DND-41 (cell line): ENCODE measurements around the gene PIK3R3.

Source experiments
- ATAC-seq: fragments of 200-7000 bp; cut with Tn5 transposase; 3 replicates; pipeline ENCODE4 v1.9.1; 2021; ENCODE audit warnings: low read depth; ENCODE audit not compliant: insufficient read depth
- DNase-seq: peaks from one replicate; pipeline ENCODE4 v3.0.0-alpha.2; 2020
- H2AFZ ChIP-seq: 2 replicates; pipeline ENCODE4 v1.6.0; 2012; ENCODE audit warnings: low read depth, low read length
- H3K27ac ChIP-seq: 2 replicates; pipeline ENCODE4 v1.5.1; 2012; ENCODE audit warnings: low read length, inconsistent platforms
- H3K27me3 ChIP-seq: fragments of 200-600 bp; sonication (generic); 2 replicates; pipeline ENCODE4 v1.6.0; 2012; ENCODE audit warnings: low read length, mild to moderate bottlenecking, inconsistent platforms; ENCODE audit not compliant: insufficient read depth, poor library complexity
- H3K36me3 ChIP-seq: 2 replicates; pipeline ENCODE4 v1.5.1; 2012; ENCODE audit warnings: low read length, inconsistent platforms; ENCODE audit not compliant: insufficient read depth
- H3K4me1 ChIP-seq: 2 replicates; pipeline ENCODE4 v1.5.1; 2012; ENCODE audit warnings: mild to moderate bottlenecking, low read length; ENCODE audit not compliant: insufficient read depth
- H3K4me2 ChIP-seq: 2 replicates; pipeline ENCODE4 v1.6.0; 2012; ENCODE audit warnings: mild to moderate bottlenecking, moderate library complexity, low read length, inconsistent platforms; ENCODE audit not compliant: insufficient read depth
- H3K4me3 ChIP-seq, 2 experiments: fragments of 200-600 bp in 1 of 2; shearing (Covaris generic) in 1 of 2; 2 replicates each; pipeline ENCODE4 v1.5.1; 2012 to 2016; ENCODE audit warnings: inconsistent platforms in 2 of 2, low read length in 2 of 2, mild to moderate bottlenecking in 2 of 2, low read depth in 1 of 2, moderate library complexity in 1 of 2
- H3K79me2 ChIP-seq: 2 replicates; pipeline ENCODE4 v1.6.0; 2012; ENCODE audit warnings: low read length, inconsistent platforms; ENCODE audit not compliant: insufficient read depth
- H3K9ac ChIP-seq: 2 replicates; pipeline ENCODE4 v1.6.0; 2012; ENCODE audit warnings: low read depth, mild to moderate bottlenecking, inconsistent platforms, low read length, moderate library complexity
- H3K9me3 ChIP-seq: 2 replicates; pipeline ENCODE4 v1.5.1; 2012; ENCODE audit warnings: low read length, moderate library complexity, mild to moderate bottlenecking, inconsistent platforms; ENCODE audit not compliant: insufficient read depth, severe bottlenecking
- H4K20me1 ChIP-seq: 2 replicates; pipeline ENCODE4 v1.6.0; 2012; ENCODE audit warnings: low read length; ENCODE audit not compliant: insufficient read depth
- CTCF ChIP-seq: IDR thresholded peaks from 2 replicates; pipeline ENCODE4 v1.5.1; 2012; ENCODE audit warnings: borderline replicate concordance, low read length, moderate library complexity, mild to moderate bottlenecking; ENCODE audit not compliant: poor library complexity, severe bottlenecking; ENCODE audit errors: extremely low read depth
- EZH2 ChIP-seq: IDR thresholded peaks from 3 replicates; pipeline ENCODE4 v1.6.1; 2012; ENCODE audit warnings: borderline replicate concordance, low read depth, mild to moderate bottlenecking, moderate library complexity, low read length, inconsistent platforms; ENCODE audit not compliant: severe bottlenecking

The PIK3R3 gene

GRCh38 chr1:46179138-46180081, 47.0 kb upstream of the PIK3R3 start:
- TF ChIP-seq CTCF: peak; percentile 99
- TF ChIP-seq EZH2: no peak
- ATAC-seq (peak; percentile 93), DNase-seq (peak; percentile 82)
- Histone ChIP-seq H3K27me3 (no peaks in the 10 kb centered on the region), H3K9me3 (no peaks in the 10 kb centered on the region), H3K4me3 (no peak overlapping the region), H3K79me2 (no peaks in the 10 kb centered on the region), H2AFZ (peak overlapping the region; percentile 60), H3K36me3 (no peaks in the 10 kb centered on the region), H3K9ac (no peak overlapping the region), H4K20me1 (no peaks in the 10 kb centered on the region), H3K4me1 (peaks cover 16% of the 10 kb centered on the region), H3K4me2 (peak overlapping the region; percentile 52), H3K27ac (no peak overlapping the region)

GRCh38 chr1:46176211-46176865, 43.9 kb upstream of the PIK3R3 start, which contains the start of gene P3R3URF:
Gene P3R3URF, minus strand, starts transcription at chr1:46176488. Its CDS starts 17 bp downstream, at chr1:46176471.
- Histone ChIP-seq H3K79me2 (no peaks in the 10 kb centered on the region), H3K4me2 (no peak within 1 kb of the TSS), H3K4me1 (peaks cover 9% of the 10 kb centered on the region), H2AFZ (no peak within 1 kb of the TSS), H3K9me3 (no peaks in the 10 kb centered on the region), H3K9ac (no peak within 1 kb of the TSS), H3K27me3 (no peaks in the 10 kb centered on the region), H4K20me1 (no peaks in the 10 kb centered on the region), H3K36me3 (no peaks in the 10 kb centered on the region), H3K27ac (no peak within 1 kb of the TSS), H3K4me3 (no peak within 1 kb of the TSS)
- TF ChIP-seq EZH2 (no peak), CTCF (no peak)
- ATAC-seq (no peak), DNase-seq (no peak)

- Histone ChIP-seq H3K9me3 (no peaks in the 10 kb centered on the region), H3K79me2 (no peaks in the 10 kb centered on the region), H2AFZ (no peak overlapping the region), H3K36me3 (no peaks in the 10 kb centered on the region), H4K20me1 (no peaks in the 10 kb centered on the region), H3K4me3 (no peak overlapping the region), H3K4me1 (peaks cover 9% of the 10 kb centered on the region), H3K4me2 (no peak overlapping the region), H3K27me3 (no peaks in the 10 kb centered on the region), H3K27ac (no peak overlapping the region), H3K9ac (no peak overlapping the region)
- DNase-seq (no peak), ATAC-seq (no peak)
- TF ChIP-seq EZH2 (no peak), CTCF (no peak)
Observed at GRCh38 chr1:46175243-46175642, 42.8 kb upstream of the PIK3R3 start.
